OCI-LY3 (cell line): ENCODE data around the gene THUMPD1.

Source experiments
- CTCF ChIP-seq: fragments of 200-600, 300-600 bp; sonication (generic); IDR thresholded peaks from 2 replicates; pipeline ENCODE4 v1.5.1; 2014; ENCODE audit warnings: antibody characterized with exemption, low read length, low read depth
- EZH2phosphoT487 ChIP-seq: fragments of 200-600 bp; shearing (Covaris generic); IDR thresholded peaks from 2 replicates; pipeline ENCODE4 v1.6.1; 2018; ENCODE audit warnings: antibody characterized with exemption, mixed run types, low read depth

DNA sequence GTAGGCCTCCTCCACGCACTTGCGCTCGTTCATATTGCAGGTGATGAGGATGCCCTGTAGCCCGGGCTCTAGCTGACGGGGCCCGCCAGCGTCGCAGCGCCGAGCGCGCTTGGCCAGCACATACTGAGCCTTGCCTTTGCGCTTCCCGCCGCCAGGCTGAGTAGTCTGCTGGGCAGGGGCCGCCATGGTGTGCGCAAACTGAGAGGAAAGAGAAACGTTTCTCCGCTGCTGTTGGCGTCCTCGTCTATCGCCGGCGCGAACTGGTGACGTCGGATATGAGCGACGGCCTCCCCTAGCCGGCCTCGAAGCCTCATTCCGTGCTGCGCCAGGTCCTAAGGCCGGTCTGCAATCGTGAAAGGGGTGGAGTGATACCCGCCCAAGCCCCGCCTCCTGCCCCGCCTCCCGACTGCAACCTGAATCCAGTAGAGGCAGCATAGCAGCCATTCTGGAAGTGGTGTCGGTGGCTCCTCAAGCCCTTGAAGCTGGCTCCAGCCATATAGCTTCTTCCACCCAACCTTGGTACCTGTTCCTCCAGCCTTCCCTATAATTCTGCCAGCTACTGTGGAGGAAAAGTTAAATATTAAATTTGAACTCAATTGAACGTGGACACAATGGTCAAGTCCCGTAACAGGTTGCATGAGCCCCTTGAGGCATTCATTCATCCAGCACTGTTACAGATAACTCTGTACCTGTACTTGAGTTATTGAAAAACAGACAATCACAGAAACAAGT, at the start of gene THUMPD1:
- peak; percentile 20 for TF ChIP-seq CTCF
- no peak for TF ChIP-seq EZH2phosphoT487
